Sigmoid colon (tissue), 7 donors: ENCODE data around the gene CPA1. TPM values are rescaled to one million over a fixed set of nuclear protein-coding genes. Genes with fewer than 3 reads are reported as not detected.

Experiments used
- DNase-seq: peaks from one replicate; pipeline ENCODE4 v3.0.0-alpha.2; 2019
- H3K27ac ChIP-seq, 4 donors: fragments of 200-600 bp; sonication (generic); one replicate each; pipeline ENCODE4 v1.5.1; 2016 to 2019; ENCODE audit warnings: mild to moderate bottlenecking in 1 of 4
- H3K27me3 ChIP-seq, 3 donors: fragments of 200-600 bp; sonication (generic); one replicate each; pipeline ENCODE4 v1.5.1; 2019; ENCODE audit warnings: mild to moderate bottlenecking in 1 of 3
- H3K36me3 ChIP-seq, 4 donors: fragments of 200-600 bp; sonication (generic); one replicate each; pipeline ENCODE4 v1.5.1; 2016 to 2019
- H3K4me1 ChIP-seq, 4 donors: fragments of 200-600 bp; sonication (generic); one replicate each; pipeline ENCODE4 v1.5.1; 2017 to 2019
- H3K4me3 ChIP-seq, 4 donors: fragments of 200-600 bp; sonication (generic); one replicate each; pipeline ENCODE4 v1.5.1; 2017 to 2019; ENCODE audit warnings: mild to moderate bottlenecking in 2 of 4, moderate library complexity in 1 of 4
- H3K9me3 ChIP-seq, 4 donors: fragments of 200-600 bp in 3 of 4; sonication (generic) in 3 of 4; one replicate each; pipeline versions ENCODE4 v1.5.1 to v1.6.1; 2013 to 2019
- EP300 ChIP-seq, 4 donors: sonication (generic); formaldehyde crosslinking; IDR thresholded peaks; one replicate each; pipeline ENCODE4 v1.6.1; 2017; ENCODE audit warnings: antibody characterized with exemption in 4 of 4
- POLR2A ChIP-seq, 2 donors: fragments of 450-650 bp; IDR thresholded peaks; one replicate each; pipeline ENCODE4 v1.6.1; 2016; ENCODE audit warnings: antibody characterized with exemption in 2 of 2, mild to moderate bottlenecking in 2 of 2, moderate library complexity in 2 of 2
- POLR2AphosphoS5 ChIP-seq, 4 donors: sonication (generic); formaldehyde crosslinking; IDR thresholded peaks; one replicate each; pipeline ENCODE4 v1.6.1; 2017; ENCODE audit warnings: antibody characterized with exemption in 4 of 4
- WGBS, 2 donors: extraction: QIAGEN DNeasy Blood & Tissue Kit; methylation state at CpG; one replicate each; pipeline ENCODE4 v1.1.7; 2013; 5-methylcytosine and 5-hydroxymethylcytosine counted together
- intact Hi-C: fragments of 100-400 bp; cut with DNase I; formaldehyde crosslinking; loops from one replicate; pipeline ENCODE4 v1.15.1; 2023
- polyA plus RNA-seq, 3 donors: library from polyadenylated mRNA; stranded (reverse); fragments of 200-250 nt; gene quantifications; one replicate each; pipeline ENCODE4 v1.2.3, GENCODE V29; 2013
- total RNA-seq, 4 donors: library from RNA; depleted of rRNA; stranded (reverse); fragments of >200 nt; gene quantifications; one replicate each; pipeline ENCODE4 v1.1.0, GENCODE V29; 2016
- TF ChIP-seq, protein P1 (sequence below), 4 experiments: fragments of 450-650 bp in 3 of 4; fragments of 200-600 bp in 1 of 4; IDR thresholded peaks; one replicate each; pipeline ENCODE4 v1.5.1; 2016 to 2019; ENCODE audit warnings: antibody characterized with exemption in 4 of 4, mild to moderate bottlenecking in 3 of 4, moderate library complexity in 2 of 4
- donor health status: healthy with polysubstance abuse.
- donor health status: Bipolar disorder and iron deficiency.
- donor health status: healthy.

CPA1 gene
- total and polyA plus RNA-seq, 7 donors, result 0.34 to 7.8 (median 1.7) TPM; not detected in 3

DNA sequence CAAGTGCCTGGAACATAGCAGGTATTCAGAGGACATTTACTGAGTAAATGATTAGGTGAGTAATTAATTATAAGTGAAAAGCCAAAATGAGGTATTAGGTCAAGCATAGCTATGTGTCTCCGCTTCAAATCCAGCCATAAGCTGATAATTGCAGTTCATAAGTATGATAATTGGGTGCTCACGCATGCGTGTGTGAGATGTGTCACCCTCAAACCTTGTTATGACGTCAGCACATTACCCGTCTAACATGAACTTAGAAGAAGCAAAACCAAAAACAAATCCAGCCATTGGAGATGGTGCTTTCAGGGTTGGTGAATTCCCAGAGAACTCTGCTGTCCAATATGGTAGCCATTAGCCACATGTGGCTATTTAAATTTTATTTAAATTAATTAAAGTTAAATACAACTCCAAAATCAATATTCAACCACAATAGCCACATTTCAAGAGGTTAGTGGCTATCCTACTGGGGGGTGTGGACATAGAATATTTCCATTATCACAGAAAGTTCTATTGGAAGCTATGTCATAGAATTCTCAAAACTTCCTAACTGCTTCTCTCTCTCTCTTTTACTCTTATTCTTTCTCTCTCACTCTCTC is 35.9 kb upstream of the CPA1 start, which contains the start of gene CPA5:
CPA5 (plus strand) TSS at position 546 of the 596 bp plus-strand sequence. CDS start 1,670 bp downstream, outside the sequence.
- Histone ChIP-seq H3K4me1 (no peaks in the 10 kb centered on the region), H3K27ac (no peak within 1 kb of the TSS), H3K4me3 (no peak within 1 kb of the TSS), H3K27me3 (no peaks in the 10 kb centered on the region), H3K36me3 (no peaks in the 10 kb centered on the region), H3K9me3 (no peaks in the 10 kb centered on the region)
- TF ChIP-seq, protein P1, sequence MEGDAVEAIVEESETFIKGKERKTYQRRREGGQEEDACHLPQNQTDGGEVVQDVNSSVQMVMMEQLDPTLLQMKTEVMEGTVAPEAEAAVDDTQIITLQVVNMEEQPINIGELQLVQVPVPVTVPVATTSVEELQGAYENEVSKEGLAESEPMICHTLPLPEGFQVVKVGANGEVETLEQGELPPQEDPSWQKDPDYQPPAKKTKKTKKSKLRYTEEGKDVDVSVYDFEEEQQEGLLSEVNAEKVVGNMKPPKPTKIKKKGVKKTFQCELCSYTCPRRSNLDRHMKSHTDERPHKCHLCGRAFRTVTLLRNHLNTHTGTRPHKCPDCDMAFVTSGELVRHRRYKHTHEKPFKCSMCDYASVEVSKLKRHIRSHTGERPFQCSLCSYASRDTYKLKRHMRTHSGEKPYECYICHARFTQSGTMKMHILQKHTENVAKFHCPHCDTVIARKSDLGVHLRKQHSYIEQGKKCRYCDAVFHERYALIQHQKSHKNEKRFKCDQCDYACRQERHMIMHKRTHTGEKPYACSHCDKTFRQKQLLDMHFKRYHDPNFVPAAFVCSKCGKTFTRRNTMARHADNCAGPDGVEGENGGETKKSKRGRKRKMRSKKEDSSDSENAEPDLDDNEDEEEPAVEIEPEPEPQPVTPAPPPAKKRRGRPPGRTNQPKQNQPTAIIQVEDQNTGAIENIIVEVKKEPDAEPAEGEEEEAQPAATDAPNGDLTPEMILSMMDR (IDR thresholded peaks at IDR 0.05), result no peak
- intact Hi-C loops, result no loop called here
- 95 to 98% methylated on average over 5 of the region's 5 CpGs for WGBS, 2 donors
- DNase-seq, result no peak

DNA sequence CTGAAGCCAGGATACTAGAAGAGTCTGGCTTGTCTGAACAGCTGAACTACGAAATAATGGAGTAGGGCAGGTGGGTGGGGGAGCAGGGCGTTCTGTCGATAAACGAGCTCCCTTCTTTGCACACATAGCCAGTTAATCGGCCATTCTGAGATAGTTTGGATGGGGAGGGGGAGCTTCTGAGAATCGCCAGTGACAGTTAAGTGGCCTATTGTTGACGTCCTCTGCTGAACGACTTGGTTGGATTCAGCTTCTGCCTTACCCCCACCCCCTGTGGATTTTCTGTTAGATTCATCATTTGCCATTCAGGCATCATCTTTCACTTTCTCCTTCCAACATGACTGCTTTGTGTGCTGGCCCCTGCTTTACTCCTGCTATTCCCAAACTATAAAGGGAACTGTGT is 35.2 kb upstream of the CPA1 start:
- intact Hi-C loops, result no loop called here

DNA sequence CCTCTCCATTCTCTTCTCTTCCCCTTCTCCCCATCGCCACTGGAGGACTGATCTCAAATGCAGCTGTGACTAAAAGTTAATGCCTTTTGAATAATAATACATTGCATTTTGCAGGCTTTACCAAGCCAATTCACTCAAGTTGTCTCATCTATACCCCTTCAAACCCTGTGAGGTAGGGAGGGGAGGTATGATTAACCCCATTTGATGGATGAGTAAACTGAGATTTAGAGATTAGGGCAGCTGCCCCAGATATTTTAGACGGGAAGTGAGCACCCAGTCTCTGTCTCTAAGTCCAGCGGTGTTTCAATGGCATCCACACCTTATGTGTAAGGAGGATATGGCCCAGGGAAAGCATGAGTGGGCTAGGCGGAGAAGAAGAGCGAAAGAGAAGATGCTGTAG is 34.6 kb upstream of the CPA1 start:
- Histone ChIP-seq H3K9me3 (no peaks in the 10 kb centered on the region), H3K27me3 (no peaks in the 10 kb centered on the region), H3K4me3 (no peak overlapping the region), H3K4me1 (no peaks in the 10 kb centered on the region), H3K27ac (no peak overlapping the region), H3K36me3 (no peaks in the 10 kb centered on the region)
- no peak for TF ChIP-seq EP300 (IDR thresholded peaks at IDR 0.05)
- TF ChIP-seq, protein P1 (IDR thresholded peaks at IDR 0.05), result no peak
- intact Hi-C loops, result no loop called here
- WGBS, 2 donors, result 92 to 93% methylated on average over 5 of the region's 5 CpGs
- no peak for DNase-seq

More for the DNA sequence above, 35.2 kb upstream of the CPA1 start:
- WGBS, 2 donors, result 74% methylated on average over 8 of the region's 8 CpGs
- no peaks in the 10 kb centered on the region for H3K9me3 ChIP-seq
- H3K27ac ChIP-seq, result no peak overlapping the region
- no peaks in the 10 kb centered on the region for H3K27me3 ChIP-seq
- H3K4me3 ChIP-seq, result no peak overlapping the region
- no peaks in the 10 kb centered on the region for H3K36me3 ChIP-seq
- no peak for DNase-seq
- no peaks in the 10 kb centered on the region for H3K4me1 ChIP-seq
- TF ChIP-seq POLR2A (IDR thresholded peaks at IDR 0.05) (no peak), EP300 (IDR thresholded peaks at IDR 0.05) (no peak), POLR2AphosphoS5 (IDR thresholded peaks at IDR 0.05) (no peak)
- TF ChIP-seq, protein P1 (IDR thresholded peaks at IDR 0.05), result no peak

DNA sequence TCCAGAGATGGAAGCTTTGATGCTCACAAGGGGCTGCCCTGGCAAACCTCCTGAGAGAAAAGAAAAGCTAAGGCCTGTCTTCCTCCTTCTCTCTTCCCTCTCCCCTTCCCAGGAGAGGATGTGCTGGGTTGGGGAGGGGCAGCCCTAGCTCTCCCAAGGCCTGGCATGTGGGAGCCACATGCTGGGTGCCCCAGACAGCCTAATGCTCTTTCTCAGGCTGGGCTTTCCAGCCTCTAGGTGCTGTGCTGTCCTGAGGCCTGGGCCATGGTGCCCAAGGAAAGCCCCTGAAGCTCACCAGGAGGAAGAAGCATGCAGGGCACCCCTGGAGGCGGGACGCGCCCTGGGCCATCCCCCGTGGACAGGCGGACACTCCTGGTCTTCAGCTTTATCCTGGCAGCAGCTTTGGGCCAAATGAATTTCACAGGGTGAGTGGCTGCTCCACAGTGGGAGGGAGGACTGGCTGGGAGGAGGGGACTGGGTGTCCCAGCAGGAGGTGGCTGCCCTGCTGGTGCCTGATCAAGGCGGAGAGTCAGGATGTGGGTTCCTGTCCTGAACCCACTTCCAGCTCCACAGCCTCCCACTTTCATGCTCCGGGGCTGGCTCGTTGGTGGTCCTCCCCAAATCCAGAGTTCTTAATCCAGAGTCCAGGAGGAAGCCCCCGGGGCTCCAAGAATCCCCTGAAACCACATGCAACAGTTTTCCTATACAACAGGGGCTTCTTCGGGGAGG is 34.0 kb upstream of the CPA1 start:
- WGBS, 2 donors, result 82 to 84% methylated on average over 10 of the region's 10 CpGs
- Histone ChIP-seq H3K27ac (no peak overlapping the region), H3K4me1 (no peaks in the 10 kb centered on the region), H3K36me3 (no peaks in the 10 kb centered on the region), H3K4me3 (no peak overlapping the region), H3K9me3 (no peaks in the 10 kb centered on the region), H3K27me3 (no peaks in the 10 kb centered on the region)
- TF ChIP-seq POLR2AphosphoS5 (IDR thresholded peaks at IDR 0.05), result no peak
- TF ChIP-seq POLR2A (IDR thresholded peaks at IDR 0.05), result no peak
- TF ChIP-seq EP300 (IDR thresholded peaks at IDR 0.05), result no peak
- TF ChIP-seq, protein P1 (IDR thresholded peaks at IDR 0.05), result no peak
- DNase-seq, result no peak
- intact Hi-C loops, result no loop called here
